PC-9 (cell line): ENCODE results near the gene SLC30A7. TPM values are rescaled to one million over a fixed set of nuclear protein-coding genes. Genes with fewer than 3 reads are reported as not detected.

Source experiments
- BruUV-seq: library from RNA; stranded (reverse); fragments of 400-500 nt; replicated peaks from 2 replicates; lab custom pipeline; 2021; lab: Mats Ljungman, UMichigan
- CTCF ChIA-PET: fragments of 300-600 bp; sonication (Branson Sonifier 250); formaldehyde crosslinking; loops from one replicate; lab custom pipeline; 2022; ENCODE audit warnings: antibody characterized with exemption; lab: Charles Lee
- POLR2A ChIA-PET: fragments of 300-600 bp; sonication (Branson Sonifier 250); formaldehyde crosslinking; loops from one replicate; lab custom pipeline; 2022; ENCODE audit warnings: antibody characterized with exemption; ENCODE audit not compliant: unreplicated experiment; lab: Charles Lee
- DNase-seq, 2 experiments: peaks; one replicate each; pipeline versions ENCODE4 v3.0.0 to v3.0.0-alpha.2; 2015 to 2022; ENCODE audit warnings: mixed read lengths in 1 of 2
- H2AFZ ChIP-seq: fragments of 200-600 bp; sonication (generic); 2 replicates; pipeline ENCODE4 v1.8.1; 2017; ENCODE audit warnings: antibody characterized with exemption
- H3F3A ChIP-seq: fragments of 200-600 bp; sonication (generic); 2 replicates; pipeline ENCODE4 v1.8.1; 2017; ENCODE audit warnings: antibody characterized with exemption, mild to moderate bottlenecking, low read depth; ENCODE audit not compliant: insufficient read depth
- H3K27ac ChIP-seq: fragments of 200-600 bp; sonication (generic); 2 replicates; pipeline ENCODE4 v1.6.1; 2016; ENCODE audit warnings: mixed run types
- H3K27me3 ChIP-seq: fragments of 200-600 bp; sonication (generic); 2 replicates; pipeline ENCODE4 v1.6.1; 2016; ENCODE audit warnings: low read depth, mixed run types; ENCODE audit not compliant: insufficient read depth
- H3K36me3 ChIP-seq: fragments of 200-600 bp; sonication (generic); 2 replicates; pipeline ENCODE4 v1.6.1; 2016; ENCODE audit warnings: low read depth, mixed run types
- H3K4me1 ChIP-seq: fragments of 200-600 bp; sonication (generic); replicated peaks from 2 replicates; pipeline ENCODE4 v1.6.1; 2016; ENCODE audit warnings: mixed run types; ENCODE audit not compliant: insufficient read depth
- H3K4me2 ChIP-seq: fragments of 200-600 bp; sonication (generic); 2 replicates; pipeline ENCODE4 v1.6.1; 2017; ENCODE audit warnings: mixed run types
- H3K4me3 ChIP-seq: fragments of 200-600 bp; sonication (generic); 2 replicates; pipeline ENCODE4 v1.6.1; 2016; ENCODE audit warnings: mixed run types
- H3K79me2 ChIP-seq: fragments of 200-600 bp; sonication (generic); 2 replicates; pipeline ENCODE4 v1.6.1; 2017; ENCODE audit warnings: low read depth, mixed run types
- H3K9me2 ChIP-seq: fragments of 200-600 bp; sonication (generic); 2 replicates; pipeline ENCODE4 v1.8.1; 2017; ENCODE audit warnings: mild to moderate bottlenecking; ENCODE audit not compliant: insufficient read depth
- H3K9me3 ChIP-seq: fragments of 200-600 bp; sonication (generic); 2 replicates; pipeline ENCODE4 v1.8.1; 2016; ENCODE audit warnings: low read depth; ENCODE audit not compliant: insufficient read depth
- H4K20me1 ChIP-seq: fragments of 200-600 bp; sonication (generic); 2 replicates; pipeline ENCODE4 v1.8.1; 2017; ENCODE audit not compliant: insufficient read depth
- EZH2 ChIP-seq: fragments of 200-600 bp; sonication (generic); IDR thresholded peaks from 2 replicates; pipeline ENCODE4 v1.8.0; 2017; ENCODE audit warnings: antibody characterized with exemption, low read depth
- intact Hi-C: fragments of 100-400 bp; cut with micrococcal nuclease; formaldehyde crosslinking; loops from one replicate; pipeline ENCODE4 v1.10.0; 2022; ENCODE audit not compliant: unreplicated experiment
- total RNA-seq: library from RNA; stranded (reverse); gene quantifications from 2 replicates; pipeline ENCODE4 v1.2.3, GENCODE V29; 2021
- TF ChIP-seq, protein P1 (sequence below): fragments of 200-600 bp; sonication (generic); conservative IDR thresholded peaks from 2 replicates; pipeline ENCODE4 v1.6.1; 2017; ENCODE audit warnings: mixed run types, antibody characterized with exemption, mild to moderate bottlenecking, moderate library complexity

SLC30A7 gene
- total RNA-seq, 1 experiment from 2014 or later: 27.4 TPM

DNA sequence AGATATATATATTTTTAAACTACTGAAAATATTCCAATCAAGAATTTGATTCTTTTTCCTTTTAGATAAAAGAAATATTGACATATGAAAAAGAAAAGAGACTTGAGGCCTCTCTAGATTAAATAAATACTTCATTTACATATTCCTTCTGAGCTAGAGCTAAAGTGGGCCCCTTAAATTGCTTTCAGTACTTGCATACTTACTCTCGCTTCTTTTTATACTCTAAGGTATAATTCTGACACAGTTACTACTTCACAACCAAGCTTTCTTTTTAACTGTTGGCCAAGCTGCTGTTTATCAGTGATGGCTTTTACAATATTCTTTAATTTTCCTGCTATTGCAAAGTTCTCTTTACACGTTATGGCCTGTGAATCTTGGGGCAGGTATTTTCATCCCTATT lies 25.9 kb upstream of the SLC30A7 start:
- Histone ChIP-seq H2AFZ (no peak overlapping the region), H4K20me1 (no peaks in the 10 kb centered on the region), H3K79me2 (no peaks in the 10 kb centered on the region), H3K27me3 (no peaks in the 10 kb centered on the region), H3K9me3 (no peaks in the 10 kb centered on the region), H3K4me3 (no peak overlapping the region), H3F3A (no peaks in the 10 kb centered on the region), H3K9me2 (no peaks in the 10 kb centered on the region), H3K4me1 (0 out of 2 replicates have a peak, but pooled peaks cover 4% of the 10 kb centered on the region), H3K4me2 (no peak overlapping the region), H3K27ac (no peak overlapping the region), H3K36me3 (no peaks in the 10 kb centered on the region)
- intact Hi-C loops: loop anchor here (5.0 kb wide), 1 partner anchor 158 kb away; no protein-coding TSS in a partner anchor
- POLR2A ChIA-PET: no interaction called here
- no peak for TF ChIP-seq EZH2
- TF ChIP-seq, protein P1, sequence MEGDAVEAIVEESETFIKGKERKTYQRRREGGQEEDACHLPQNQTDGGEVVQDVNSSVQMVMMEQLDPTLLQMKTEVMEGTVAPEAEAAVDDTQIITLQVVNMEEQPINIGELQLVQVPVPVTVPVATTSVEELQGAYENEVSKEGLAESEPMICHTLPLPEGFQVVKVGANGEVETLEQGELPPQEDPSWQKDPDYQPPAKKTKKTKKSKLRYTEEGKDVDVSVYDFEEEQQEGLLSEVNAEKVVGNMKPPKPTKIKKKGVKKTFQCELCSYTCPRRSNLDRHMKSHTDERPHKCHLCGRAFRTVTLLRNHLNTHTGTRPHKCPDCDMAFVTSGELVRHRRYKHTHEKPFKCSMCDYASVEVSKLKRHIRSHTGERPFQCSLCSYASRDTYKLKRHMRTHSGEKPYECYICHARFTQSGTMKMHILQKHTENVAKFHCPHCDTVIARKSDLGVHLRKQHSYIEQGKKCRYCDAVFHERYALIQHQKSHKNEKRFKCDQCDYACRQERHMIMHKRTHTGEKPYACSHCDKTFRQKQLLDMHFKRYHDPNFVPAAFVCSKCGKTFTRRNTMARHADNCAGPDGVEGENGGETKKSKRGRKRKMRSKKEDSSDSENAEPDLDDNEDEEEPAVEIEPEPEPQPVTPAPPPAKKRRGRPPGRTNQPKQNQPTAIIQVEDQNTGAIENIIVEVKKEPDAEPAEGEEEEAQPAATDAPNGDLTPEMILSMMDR: no peak
- no TSS peak for BruUV-seq
- DNase-seq: no peak
- CTCF ChIA-PET: no interaction called here

DNA sequence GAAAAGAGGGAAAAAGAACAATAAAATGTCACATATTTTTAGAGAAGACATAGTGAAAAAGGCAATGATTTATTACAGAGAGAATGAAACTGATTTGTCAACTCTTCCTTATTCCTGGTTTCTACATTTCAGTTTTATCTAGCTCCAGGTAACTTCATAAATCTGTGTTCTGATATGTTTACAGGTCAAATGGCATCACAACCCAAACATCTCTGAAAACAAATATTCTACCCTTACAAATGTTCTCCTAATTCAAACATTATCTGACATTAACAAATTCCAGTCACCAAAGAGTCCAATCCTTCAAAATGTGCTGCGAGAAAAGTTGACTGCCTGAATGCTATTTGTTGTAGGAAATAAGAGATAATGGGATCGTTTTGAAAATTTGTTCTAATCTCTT lies 21.5 kb upstream of the SLC30A7 start:
- ChIA-PET CTCF (no interaction called here), POLR2A (no interaction called here)
- no peak overlapping the region for H3K27ac ChIP-seq
- H3K4me1 ChIP-seq: no peaks in the 10 kb centered on the region
- TF ChIP-seq EZH2: no peak
- TF ChIP-seq, protein P1: no peak
- no peak overlapping the region for H2AFZ ChIP-seq
- intact Hi-C loops: no loop called here
- no peak overlapping the region for H3K4me3 ChIP-seq
- no peaks in the 10 kb centered on the region for H3K79me2 ChIP-seq
- H3K9me3 ChIP-seq: no peaks in the 10 kb centered on the region
- H3F3A ChIP-seq: no peaks in the 10 kb centered on the region
- 0 out of 2 replicates have a peak, but pooled peaks cover 5% of the 10 kb centered on the region for H3K36me3 ChIP-seq
- BruUV-seq: no TSS peak
- H4K20me1 ChIP-seq: no peaks in the 10 kb centered on the region
- H3K27me3 ChIP-seq: no peaks in the 10 kb centered on the region
- DNase-seq: no peak
- H3K4me2 ChIP-seq: no peak overlapping the region
- no peaks in the 10 kb centered on the region for H3K9me2 ChIP-seq

DNA sequence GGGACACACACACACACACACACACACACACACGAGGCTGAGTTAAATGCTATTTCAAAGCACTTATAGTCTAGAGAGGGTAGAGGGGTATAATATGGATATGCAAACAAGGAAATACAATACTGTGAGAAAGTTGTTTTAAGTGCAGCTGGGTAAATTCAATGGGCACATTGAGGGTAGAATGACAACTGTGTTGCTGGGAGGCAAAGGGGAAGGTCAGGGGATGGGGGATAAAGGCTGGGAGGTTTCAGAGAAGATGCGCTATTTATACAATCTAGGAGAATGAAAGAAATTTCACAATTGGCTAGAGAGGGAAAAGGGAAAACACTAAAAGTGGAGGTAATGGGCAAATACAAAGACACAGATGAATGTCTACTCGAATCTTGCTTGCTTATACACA lies 20.7 kb upstream of the SLC30A7 start:
- BruUV-seq: no TSS peak
- Histone ChIP-seq H3K36me3 (0 out of 2 replicates have a peak, but pooled peaks cover 5% of the 10 kb centered on the region), H3K79me2 (no peaks in the 10 kb centered on the region), H3K27ac (no peak overlapping the region), H3K4me3 (no peak overlapping the region), H3F3A (no peaks in the 10 kb centered on the region), H3K4me1 (no peaks in the 10 kb centered on the region), H3K9me2 (no peaks in the 10 kb centered on the region), H4K20me1 (no peaks in the 10 kb centered on the region), H3K27me3 (no peaks in the 10 kb centered on the region), H3K4me2 (no peak overlapping the region), H2AFZ (no peak overlapping the region), H3K9me3 (no peaks in the 10 kb centered on the region)
- DNase-seq: no peak
- intact Hi-C loops: no loop called here
- POLR2A ChIA-PET: no interaction called here
- TF ChIP-seq EZH2: no peak
- CTCF ChIA-PET: no interaction called here

DNA sequence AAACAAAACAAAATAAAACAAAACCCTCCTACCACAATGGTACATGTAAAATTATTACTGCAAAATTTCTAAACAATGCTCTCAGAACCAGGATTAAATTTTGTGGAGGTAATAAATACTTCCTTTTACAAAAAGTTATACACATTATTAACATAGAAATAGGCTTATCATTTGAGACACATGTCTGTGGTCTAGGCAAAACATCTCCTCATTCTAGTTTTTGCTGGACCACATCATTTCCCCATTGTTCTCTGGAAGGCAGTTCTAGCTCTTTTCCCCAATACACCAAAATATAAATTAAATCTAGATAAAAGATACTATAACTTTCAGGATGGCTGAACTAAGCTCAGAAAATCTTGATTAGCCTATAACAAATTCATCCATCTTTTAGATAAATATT lies 19.6 kb upstream of the SLC30A7 start:
- Histone ChIP-seq H3K4me1 (no peaks in the 10 kb centered on the region), H3K27ac (no peak overlapping the region), H3K27me3 (no peaks in the 10 kb centered on the region), H2AFZ (no peak overlapping the region), H3K79me2 (no peaks in the 10 kb centered on the region), H3K4me2 (no peak overlapping the region), H3K4me3 (no peak overlapping the region), H3F3A (no peaks in the 10 kb centered on the region), H3K9me3 (no peaks in the 10 kb centered on the region), H3K36me3 (0 out of 2 replicates have a peak, but pooled peaks cover 5% of the 10 kb centered on the region), H3K9me2 (no peaks in the 10 kb centered on the region), H4K20me1 (no peaks in the 10 kb centered on the region)
- BruUV-seq: no TSS peak
- CTCF ChIA-PET: no interaction called here
- POLR2A ChIA-PET: no interaction called here
- intact Hi-C loops: no loop called here
- DNase-seq: no peak
- TF ChIP-seq, protein P1: no peak
- TF ChIP-seq EZH2: no peak
